Hippocampal formation (tissue), 2 donors: ENCODE data around the gene PLA1A.
A peak's percentile ranks its signal among the peaks of the same experiment; 100 is the strongest.
"Not testable (repeated sequence)": the region's sequence is repeated elsewhere in the genome, so short reads cannot be mapped to it uniquely, and the experiment has no call there.

Experiments
- DNase-seq, 2 donors: peaks; one replicate each; lab custom pipeline; 2025; lab: John Stamatoyannopoulos, UW

Gene PLA1A

GRCh38 chr3:119662604-119663373 lies 65.1 kb downstream of the PLA1A start:
- no peak for DNase-seq

- no peak for DNase-seq
Measured at GRCh38 chr3:119663885-119664284, 66.2 kb downstream of the PLA1A start.

GRCh38 chr3:119664370-119664769 lies 66.7 kb downstream of the PLA1A start:
- no peak for DNase-seq

- no peak for DNase-seq
Measured at GRCh38 chr3:119664850-119665379, 67.2 kb downstream of the PLA1A start.

GRCh38 chr3:119665954-119666559 lies 68.4 kb downstream of the PLA1A start:
- no peak for DNase-seq

GRCh38 chr3:119669906-119670570 lies 72.4 kb downstream of the PLA1A start:
- DNase-seq = no peak

GRCh38 chr3:119672776-119673175 lies 75.1 kb downstream of the PLA1A start:
- no peak for DNase-seq

GRCh38 chr3:119673875-119674274 lies 76.2 kb downstream of the PLA1A start:
- DNase-seq = no peak

GRCh38 chr3:119675188-119675874 lies 77.6 kb downstream of the PLA1A start:
- no peak for DNase-seq

- no peak for DNase-seq
Measured at GRCh38 chr3:119676020-119676419, 78.3 kb downstream of the PLA1A start.

GRCh38 chr3:119676771-119677640 lies 79.3 kb downstream of the PLA1A start, which contains the start of gene COX17:
Gene COX17, minus strand, starts transcription at chr3:119677406. Its CDS starts 96 bp downstream, at chr3:119677310.
- peak; percentile 88 to 90 for DNase-seq

GRCh38 chr3:119677641-119677934 lies 79.9 kb downstream of the PLA1A start:
- no peak for DNase-seq

- DNase-seq = not testable (repeated sequence)
Measured at GRCh38 chr3:119678209-119678608, 80.5 kb downstream of the PLA1A start.
